HG03064 (cell line): ENCODE data around the gene CHRFAM7A.
"Not testable (repeated sequence)": the region's sequence is repeated elsewhere in the genome, so short reads cannot be mapped to it uniquely, and the experiment has no call there.

Experiments used
- ATAC-seq: cut with Tn5 transposase; IDR thresholded peaks from one replicate; pipeline ENCODE4 v1.9.1; 2021; ENCODE audit warnings: low read depth; ENCODE audit not compliant: unreplicated experiment

CHRFAM7A gene

GRCh38 chr15:30392766-30393663 lies at the start of gene CHRFAM7A:
TSS of gene CHRFAM7A (minus strand) at chr15:30393540. CDS start at chr15:30383351, 10,189 bp downstream.
- ATAC-seq: not testable (repeated sequence)

- ATAC-seq: not testable (repeated sequence)
Observed at GRCh38 chr15:30438348-30438747, 45.0 kb upstream of the CHRFAM7A start.

- ATAC-seq: not testable (repeated sequence)
Observed at GRCh38 chr15:30435878-30436277, 42.5 kb upstream of the CHRFAM7A start.

DNA sequence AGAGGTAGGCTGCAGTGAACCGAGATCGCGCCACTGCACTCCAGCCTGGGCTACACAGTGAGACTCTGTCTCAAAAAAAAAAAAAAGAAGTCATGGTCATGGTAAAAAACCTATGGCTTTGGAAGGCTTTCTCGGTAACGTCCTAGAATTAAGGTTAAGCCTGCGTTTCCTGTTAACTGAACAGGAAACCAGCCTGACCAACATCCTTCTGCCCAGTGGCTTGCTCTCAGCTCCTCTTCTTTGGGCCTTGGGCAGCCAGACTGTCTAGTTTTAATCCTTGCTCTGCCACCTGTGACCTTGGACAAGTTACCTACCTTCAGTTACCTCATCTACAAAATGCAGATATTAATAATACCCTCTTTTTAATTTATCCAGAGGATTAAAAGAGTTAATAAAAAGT lies 27.4 kb upstream of the CHRFAM7A start:
- not testable (repeated sequence) for ATAC-seq

GRCh38 chr15:30414160-30414559 lies 20.8 kb upstream of the CHRFAM7A start, which contains the start of gene GOLGA8R:
TSS of gene GOLGA8R (minus strand) at chr15:30414260. CDS start at chr15:30414162, 98 bp downstream.
- not testable (repeated sequence) for ATAC-seq

- not testable (repeated sequence) for ATAC-seq
Observed at GRCh38 chr15:30407636-30408035, 14.3 kb upstream of the CHRFAM7A start.

DNA sequence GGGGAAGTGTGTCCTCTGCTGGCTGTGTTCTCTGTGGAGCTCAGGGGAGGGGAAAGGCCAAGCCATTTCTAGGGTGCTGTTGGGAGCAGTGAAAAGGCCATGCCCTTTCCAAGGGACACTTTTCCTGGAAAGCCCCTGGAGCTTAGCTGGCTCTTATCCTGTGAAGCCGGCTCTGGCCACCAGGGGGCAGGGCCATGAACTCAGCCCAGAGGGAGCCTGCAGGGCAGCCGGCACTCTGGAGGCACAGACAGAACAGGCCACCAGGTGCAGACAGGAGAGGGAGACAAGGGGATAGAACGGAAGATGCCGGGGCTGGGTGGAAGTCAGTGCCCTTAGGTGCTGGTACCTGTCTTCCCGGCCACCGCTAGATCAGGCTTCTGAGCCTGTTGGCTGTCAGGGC lies 5.6 kb upstream of the CHRFAM7A start:
- not testable (repeated sequence) for ATAC-seq

DNA sequence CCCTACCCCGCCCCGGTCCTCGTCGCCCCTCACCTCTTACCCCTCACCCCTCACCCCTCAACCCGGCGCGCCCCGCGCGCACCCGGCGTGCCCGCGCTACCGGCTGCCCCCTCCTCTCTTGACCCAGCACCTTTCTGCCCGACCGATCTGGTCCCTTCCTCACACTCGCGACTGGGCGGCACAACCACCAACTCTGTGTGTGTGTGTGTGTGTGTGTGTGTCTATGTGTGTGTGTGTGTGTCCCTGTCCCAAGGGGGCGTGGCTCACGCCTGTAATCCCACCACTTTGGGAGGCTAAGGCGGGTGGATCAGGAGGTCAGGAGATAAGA lies 288 bp upstream of the CHRFAM7A start:
- ATAC-seq: not testable (repeated sequence)

DNA sequence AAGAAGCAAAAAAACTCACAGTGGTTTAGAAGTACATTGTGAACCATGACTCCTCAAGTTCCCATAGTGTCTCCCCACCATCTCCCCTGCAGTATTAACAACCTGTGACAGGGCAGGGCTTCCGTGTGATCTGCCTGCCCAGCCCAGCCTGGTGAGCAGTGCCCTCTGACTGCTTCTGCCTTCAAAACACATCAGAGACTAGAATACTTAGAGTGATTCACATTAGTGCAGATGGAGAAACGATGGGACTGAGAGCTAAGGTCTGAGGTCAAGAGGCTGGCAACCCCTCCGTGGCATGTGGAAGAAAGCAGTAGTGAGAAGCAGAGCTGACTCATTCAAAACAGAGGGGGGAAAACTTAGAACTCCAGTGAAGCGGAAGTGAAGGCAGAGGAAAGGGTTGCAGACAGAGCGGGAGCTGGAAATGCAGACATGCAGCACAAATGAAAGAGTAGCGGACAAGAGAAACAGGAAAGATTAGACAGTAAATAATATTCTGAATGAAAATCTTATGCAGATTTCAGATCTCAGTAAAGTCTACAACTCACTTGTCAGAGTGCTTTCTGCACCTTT lies 6.9 kb downstream of the CHRFAM7A start:
- ATAC-seq: not testable (repeated sequence)

DNA sequence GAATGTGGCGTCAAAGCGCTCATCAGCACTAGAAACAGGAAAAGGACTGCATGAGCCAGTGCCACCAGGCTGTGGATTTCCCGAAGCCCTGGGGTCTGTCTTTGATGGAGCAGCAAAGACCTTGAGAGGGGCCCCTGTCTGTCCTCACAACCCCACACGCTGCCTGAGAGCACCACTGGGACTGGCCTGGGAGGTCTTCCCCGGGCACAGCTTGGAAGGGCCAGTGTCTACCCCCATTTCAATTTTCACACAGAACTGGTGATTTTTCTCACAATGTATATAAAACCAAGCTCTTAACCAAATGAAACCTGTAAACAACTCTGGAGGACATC lies 16.3 kb downstream of the CHRFAM7A start:
- not testable (repeated sequence) for ATAC-seq

DNA sequence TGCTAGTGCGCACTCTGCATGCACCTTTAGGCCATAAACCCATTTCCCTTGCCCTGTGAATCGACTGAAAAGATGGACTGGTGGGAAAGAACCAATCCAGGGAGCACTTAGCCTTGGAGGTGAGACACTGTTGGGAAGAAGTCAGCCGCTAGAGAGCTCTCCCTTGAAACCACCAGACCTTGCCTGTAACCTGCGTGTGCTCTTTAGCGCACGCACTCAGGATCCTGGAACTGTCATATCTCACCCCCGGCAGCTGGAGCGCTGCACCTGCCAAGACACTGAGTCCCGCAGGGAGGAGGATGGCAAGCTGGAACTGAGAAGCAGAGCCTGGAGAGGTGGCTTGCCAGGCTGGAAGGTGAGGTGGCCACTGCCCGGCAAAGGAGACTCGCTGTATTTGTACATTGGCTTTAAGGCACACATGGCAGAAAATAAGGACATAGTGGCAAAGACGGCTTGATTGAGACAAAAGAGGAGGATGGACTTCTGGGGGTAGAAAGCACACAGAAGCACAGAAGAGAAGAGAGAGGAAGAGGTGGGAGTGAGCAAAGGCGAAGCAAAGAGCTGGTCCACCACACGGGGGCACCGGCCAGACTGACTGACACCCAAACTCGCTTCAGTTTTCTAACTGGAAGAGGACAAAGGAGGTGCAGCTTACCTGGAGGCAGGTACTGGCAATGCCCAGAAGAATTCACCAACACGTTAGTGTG lies 16.8 kb downstream of the CHRFAM7A start:
- not testable (repeated sequence) for ATAC-seq

GRCh38 chr15:30375872-30376271 lies 17.5 kb downstream of the CHRFAM7A start:
- not testable (repeated sequence) for ATAC-seq

- not testable (repeated sequence) for ATAC-seq
Observed at GRCh38 chr15:30374862-30375261, 18.5 kb downstream of the CHRFAM7A start.

- not testable (repeated sequence) for ATAC-seq
Observed at GRCh38 chr15:30368271-30368670, 25.1 kb downstream of the CHRFAM7A start.

DNA sequence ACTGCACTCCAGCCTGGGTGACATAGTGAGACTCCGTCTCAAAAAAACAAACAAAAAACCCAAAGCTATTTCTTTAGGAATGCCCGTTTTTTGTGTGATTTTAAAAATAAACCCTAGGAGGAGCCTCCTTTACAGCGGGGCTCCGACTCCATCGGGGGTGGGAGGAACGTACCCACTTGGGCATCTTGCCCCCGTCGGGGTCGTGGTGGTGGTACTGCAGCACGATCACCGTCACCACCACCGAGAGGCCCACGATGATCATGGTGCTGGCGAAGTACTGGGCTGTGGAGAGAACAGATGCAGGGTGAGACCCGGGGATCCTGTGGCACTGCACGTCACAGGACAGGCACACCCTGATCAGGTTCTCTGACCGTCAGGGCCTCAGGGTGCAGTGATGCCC lies 26.1 kb downstream of the CHRFAM7A start:
- ATAC-seq: not testable (repeated sequence)

GRCh38 chr15:30361404-30361803 lies 31.9 kb downstream of the CHRFAM7A start:
- not testable (repeated sequence) for ATAC-seq

DNA sequence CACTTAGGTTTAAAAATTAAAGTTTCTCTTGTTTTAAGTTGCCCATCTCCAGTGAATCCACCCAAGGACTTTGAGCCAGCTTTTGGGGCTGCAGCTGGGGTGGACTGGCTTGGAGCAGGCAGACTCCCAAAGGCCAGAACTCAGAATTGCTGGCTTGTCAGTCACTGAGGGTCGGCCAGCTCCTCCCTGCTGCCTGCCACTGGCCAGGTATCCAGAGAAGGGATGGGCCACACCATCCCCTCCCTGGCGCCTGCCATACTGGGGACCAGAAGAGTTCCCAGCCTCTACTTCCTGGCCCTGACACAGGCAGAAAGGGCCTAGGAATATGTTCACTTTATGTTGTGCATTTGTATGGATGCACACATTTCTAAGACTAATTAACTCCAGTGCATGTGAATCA lies 32.4 kb downstream of the CHRFAM7A start:
- not testable (repeated sequence) for ATAC-seq

GRCh38 chr15:30355043-30355442 lies 38.3 kb downstream of the CHRFAM7A start:
- ATAC-seq: not testable (repeated sequence)

GRCh38 chr15:30349803-30350202 lies 43.5 kb downstream of the CHRFAM7A start:
- not testable (repeated sequence) for ATAC-seq

DNA sequence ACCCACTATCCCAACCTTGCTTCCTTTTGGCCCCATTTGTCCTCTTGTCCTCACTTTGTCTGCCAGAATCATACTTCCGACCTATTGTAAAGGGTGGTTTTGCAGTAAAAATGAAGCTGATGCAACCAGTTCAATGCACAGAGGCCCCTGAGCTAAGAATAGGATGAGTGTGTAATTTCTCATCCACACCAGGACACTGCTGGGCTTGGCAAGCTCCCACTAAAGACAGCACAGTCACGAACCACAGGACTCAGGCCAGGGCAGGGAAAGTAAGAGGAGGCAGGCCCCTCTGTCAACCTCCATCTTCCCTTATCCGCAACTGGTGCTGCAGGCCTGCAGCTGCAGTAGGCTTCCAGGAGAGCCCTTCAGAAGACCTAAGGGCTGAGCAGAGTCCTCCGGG lies 56.8 kb downstream of the CHRFAM7A start:
- ATAC-seq: not testable (repeated sequence)

DNA sequence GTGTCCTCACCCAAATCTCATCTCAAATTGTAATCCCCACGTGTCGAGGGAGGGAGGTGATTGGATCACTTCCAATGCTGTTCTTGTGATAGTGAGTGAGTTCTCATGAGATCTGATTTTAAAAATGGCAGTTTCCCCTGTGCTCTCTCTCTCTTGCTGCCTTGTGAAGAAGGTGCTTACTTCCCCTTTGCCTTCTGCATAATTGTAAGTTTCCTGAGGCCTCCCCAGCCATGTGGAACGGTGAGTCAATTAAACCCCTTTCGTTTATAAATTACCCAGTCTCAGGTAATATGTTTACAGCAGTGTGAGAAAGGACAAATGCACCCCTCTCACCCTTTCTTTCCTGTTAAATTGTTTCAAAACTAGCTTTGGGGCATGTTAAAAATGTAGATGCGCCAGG lies 59.2 kb downstream of the CHRFAM7A start:
- ATAC-seq: peak; percentile 65
